ENCODE measurements around the gene EVX1.

EVX1 gene

GRCh38 chr7:27196287-27196767, 46.3 kb upstream of the EVX1 start:
- no peak for TF ChIP-seq CREB1 (IDR thresholded peaks at IDR 0.05; ENCODE audit: low read depth)
- TF ChIP-seq RAD21 (IDR thresholded peaks at IDR 0.05; ENCODE audit: low read depth), result peak; percentile 97

- TF ChIP-seq RAD21 (IDR thresholded peaks at IDR 0.05; ENCODE audit: low read depth) (no peak), REST (IDR thresholded peaks at IDR 0.05; ENCODE audit: low read depth) (no peak), TAF1 (IDR thresholded peaks at IDR 0.05; ENCODE audit: low read depth) (no peak), YY1 (IDR thresholded peaks at IDR 0.05; ENCODE audit: low read depth) (no peak), MAX (IDR thresholded peaks at IDR 0.05) (no peak), EP300 (IDR thresholded peaks at IDR 0.05; ENCODE audit: borderline replicate concordance) (no peak), NFIC (IDR thresholded peaks at IDR 0.05) (no peak), FOXM1 (IDR thresholded peaks at IDR 0.05; ENCODE audit: borderline replicate concordance, low read depth) (no peak), ZBTB7A (IDR thresholded peaks at IDR 0.05; ENCODE audit: low read depth) (no peak), TEAD4 (IDR thresholded peaks at IDR 0.05) (no peak), CEBPB (IDR thresholded peaks at IDR 0.05) (no peak), CREB1 (IDR thresholded peaks at IDR 0.05; ENCODE audit: low read depth) (no peak), TCF12 (IDR thresholded peaks at IDR 0.05; ENCODE audit: low read depth) (no peak), EGR1 (IDR thresholded peaks at IDR 0.05) (no peak), USF1 (IDR thresholded peaks at IDR 0.05) (no peak)
Observed at GRCh38 chr7:27197137-27198042, 45.2 kb upstream of the EVX1 start.

- TF ChIP-seq EGR1 (IDR thresholded peaks at IDR 0.05), result no peak
- TF ChIP-seq TEAD4 (IDR thresholded peaks at IDR 0.05), result no peak
- no peak for TF ChIP-seq CEBPB (IDR thresholded peaks at IDR 0.05)
- no peak for TF ChIP-seq MAX (IDR thresholded peaks at IDR 0.05)
- TF ChIP-seq EP300 (IDR thresholded peaks at IDR 0.05; ENCODE audit: borderline replicate concordance), result no peak
- TF ChIP-seq FOXM1 (IDR thresholded peaks at IDR 0.05; ENCODE audit: borderline replicate concordance, low read depth), result no peak
- no peak for TF ChIP-seq TCF12 (IDR thresholded peaks at IDR 0.05; ENCODE audit: low read depth)
- TF ChIP-seq TAF1 (IDR thresholded peaks at IDR 0.05; ENCODE audit: low read depth), result no peak
- no peak for TF ChIP-seq RAD21 (IDR thresholded peaks at IDR 0.05; ENCODE audit: low read depth)
- TF ChIP-seq REST (IDR thresholded peaks at IDR 0.05; ENCODE audit: low read depth), result no peak
- no peak for TF ChIP-seq CREB1 (IDR thresholded peaks at IDR 0.05; ENCODE audit: low read depth)
- no peak for TF ChIP-seq NFIC (IDR thresholded peaks at IDR 0.05)
- TF ChIP-seq YY1 (IDR thresholded peaks at IDR 0.05; ENCODE audit: low read depth), result no peak
- TF ChIP-seq ZBTB7A (IDR thresholded peaks at IDR 0.05; ENCODE audit: low read depth), result no peak
Observed at GRCh38 chr7:27198138-27198841, 44.3 kb upstream of the EVX1 start.

GRCh38 chr7:27198871-27199801, 43.5 kb upstream of the EVX1 start:
- TF ChIP-seq USF1 (IDR thresholded peaks at IDR 0.05) (no peak), ZBTB7A (IDR thresholded peaks at IDR 0.05; ENCODE audit: low read depth) (0 out of 2 replicates have a peak, but pooled peaks have one; percentile 18), MAX (IDR thresholded peaks at IDR 0.05) (peak; percentile 48; the same call in 1 of the 2 replicates)
